GM23338 (cell line): Measurements from ENCODE around the gene SNAP91. TPM values are rescaled to one million over a fixed set of nuclear protein-coding genes. Genes with fewer than 3 reads are reported as not detected.

Experiments used
- CREB1 ChIP-seq: fragments of 250-450 bp; sonication (Bioruptor Pico); IDR thresholded peaks from 2 replicates; pipeline ENCODE4 v1.5.0; 2020; ENCODE audit warnings: low read depth, mild to moderate bottlenecking, moderate library complexity
- CTCF ChIP-seq, 2 experiments: fragments of 200-600 bp in 1 of 2; sonication (generic) in 1 of 2; conservative IDR thresholded peaks; 2 replicates each; pipeline versions ENCODE4 v1.5.1 to v1.6.1; 2016 to 2017; ENCODE audit warnings: antibody characterized with exemption in 2 of 2, low read depth in 2 of 2, mild to moderate bottlenecking in 2 of 2, moderate library complexity in 1 of 2
- ETS1 ChIP-seq: IDR thresholded peaks from 2 replicates; pipeline ENCODE4 v1.6.1; 2016; ENCODE audit warnings: antibody characterized with exemption
- EZH2phosphoT487 ChIP-seq: fragments of 200-600 bp; sonication (generic); IDR thresholded peaks from one replicate; pipeline ENCODE4 v1.8.1; 2018; ENCODE audit warnings: antibody characterized with exemption; ENCODE audit not compliant: unreplicated experiment
- JUNB ChIP-seq: IDR thresholded peaks from one replicate; pipeline ENCODE4 v1.6.1; 2016; ENCODE audit warnings: antibody characterized with exemption; ENCODE audit not compliant: unreplicated experiment
- STAT1 ChIP-seq: IDR thresholded peaks from one replicate; pipeline ENCODE4 v1.6.1; 2016; ENCODE audit warnings: antibody characterized with exemption; ENCODE audit not compliant: unreplicated experiment
- polyA plus RNA-seq: library from polyadenylated mRNA; unstranded; fragments of >200 nt; fragmentation: Nextera tagmentation; extraction: Ambion mirVana; gene quantifications from 2 replicates; pipeline ENCODE4 v1.2.1, GENCODE V29; 2016
- total RNA-seq: library from RNA; depleted of rRNA; stranded (reverse); fragments of >200 nt; shearing (Covaris generic); gene quantifications from 2 replicates; pipeline ENCODE4 v1.2.3, GENCODE V29; 2014
- TF ChIP-seq, protein P1 (sequence below): fragments of 250-450 bp; sonication (Bioruptor Pico); IDR thresholded peaks from 2 replicates; pipeline ENCODE4 v1.5.0; 2020; ENCODE audit warnings: mild to moderate bottlenecking, moderate library complexity

Gene SNAP91
- total and polyA plus RNA-seq, 2 experiments from 2014 or later: 0.83 to 1.2 TPM

- TF ChIP-seq, protein P1, sequence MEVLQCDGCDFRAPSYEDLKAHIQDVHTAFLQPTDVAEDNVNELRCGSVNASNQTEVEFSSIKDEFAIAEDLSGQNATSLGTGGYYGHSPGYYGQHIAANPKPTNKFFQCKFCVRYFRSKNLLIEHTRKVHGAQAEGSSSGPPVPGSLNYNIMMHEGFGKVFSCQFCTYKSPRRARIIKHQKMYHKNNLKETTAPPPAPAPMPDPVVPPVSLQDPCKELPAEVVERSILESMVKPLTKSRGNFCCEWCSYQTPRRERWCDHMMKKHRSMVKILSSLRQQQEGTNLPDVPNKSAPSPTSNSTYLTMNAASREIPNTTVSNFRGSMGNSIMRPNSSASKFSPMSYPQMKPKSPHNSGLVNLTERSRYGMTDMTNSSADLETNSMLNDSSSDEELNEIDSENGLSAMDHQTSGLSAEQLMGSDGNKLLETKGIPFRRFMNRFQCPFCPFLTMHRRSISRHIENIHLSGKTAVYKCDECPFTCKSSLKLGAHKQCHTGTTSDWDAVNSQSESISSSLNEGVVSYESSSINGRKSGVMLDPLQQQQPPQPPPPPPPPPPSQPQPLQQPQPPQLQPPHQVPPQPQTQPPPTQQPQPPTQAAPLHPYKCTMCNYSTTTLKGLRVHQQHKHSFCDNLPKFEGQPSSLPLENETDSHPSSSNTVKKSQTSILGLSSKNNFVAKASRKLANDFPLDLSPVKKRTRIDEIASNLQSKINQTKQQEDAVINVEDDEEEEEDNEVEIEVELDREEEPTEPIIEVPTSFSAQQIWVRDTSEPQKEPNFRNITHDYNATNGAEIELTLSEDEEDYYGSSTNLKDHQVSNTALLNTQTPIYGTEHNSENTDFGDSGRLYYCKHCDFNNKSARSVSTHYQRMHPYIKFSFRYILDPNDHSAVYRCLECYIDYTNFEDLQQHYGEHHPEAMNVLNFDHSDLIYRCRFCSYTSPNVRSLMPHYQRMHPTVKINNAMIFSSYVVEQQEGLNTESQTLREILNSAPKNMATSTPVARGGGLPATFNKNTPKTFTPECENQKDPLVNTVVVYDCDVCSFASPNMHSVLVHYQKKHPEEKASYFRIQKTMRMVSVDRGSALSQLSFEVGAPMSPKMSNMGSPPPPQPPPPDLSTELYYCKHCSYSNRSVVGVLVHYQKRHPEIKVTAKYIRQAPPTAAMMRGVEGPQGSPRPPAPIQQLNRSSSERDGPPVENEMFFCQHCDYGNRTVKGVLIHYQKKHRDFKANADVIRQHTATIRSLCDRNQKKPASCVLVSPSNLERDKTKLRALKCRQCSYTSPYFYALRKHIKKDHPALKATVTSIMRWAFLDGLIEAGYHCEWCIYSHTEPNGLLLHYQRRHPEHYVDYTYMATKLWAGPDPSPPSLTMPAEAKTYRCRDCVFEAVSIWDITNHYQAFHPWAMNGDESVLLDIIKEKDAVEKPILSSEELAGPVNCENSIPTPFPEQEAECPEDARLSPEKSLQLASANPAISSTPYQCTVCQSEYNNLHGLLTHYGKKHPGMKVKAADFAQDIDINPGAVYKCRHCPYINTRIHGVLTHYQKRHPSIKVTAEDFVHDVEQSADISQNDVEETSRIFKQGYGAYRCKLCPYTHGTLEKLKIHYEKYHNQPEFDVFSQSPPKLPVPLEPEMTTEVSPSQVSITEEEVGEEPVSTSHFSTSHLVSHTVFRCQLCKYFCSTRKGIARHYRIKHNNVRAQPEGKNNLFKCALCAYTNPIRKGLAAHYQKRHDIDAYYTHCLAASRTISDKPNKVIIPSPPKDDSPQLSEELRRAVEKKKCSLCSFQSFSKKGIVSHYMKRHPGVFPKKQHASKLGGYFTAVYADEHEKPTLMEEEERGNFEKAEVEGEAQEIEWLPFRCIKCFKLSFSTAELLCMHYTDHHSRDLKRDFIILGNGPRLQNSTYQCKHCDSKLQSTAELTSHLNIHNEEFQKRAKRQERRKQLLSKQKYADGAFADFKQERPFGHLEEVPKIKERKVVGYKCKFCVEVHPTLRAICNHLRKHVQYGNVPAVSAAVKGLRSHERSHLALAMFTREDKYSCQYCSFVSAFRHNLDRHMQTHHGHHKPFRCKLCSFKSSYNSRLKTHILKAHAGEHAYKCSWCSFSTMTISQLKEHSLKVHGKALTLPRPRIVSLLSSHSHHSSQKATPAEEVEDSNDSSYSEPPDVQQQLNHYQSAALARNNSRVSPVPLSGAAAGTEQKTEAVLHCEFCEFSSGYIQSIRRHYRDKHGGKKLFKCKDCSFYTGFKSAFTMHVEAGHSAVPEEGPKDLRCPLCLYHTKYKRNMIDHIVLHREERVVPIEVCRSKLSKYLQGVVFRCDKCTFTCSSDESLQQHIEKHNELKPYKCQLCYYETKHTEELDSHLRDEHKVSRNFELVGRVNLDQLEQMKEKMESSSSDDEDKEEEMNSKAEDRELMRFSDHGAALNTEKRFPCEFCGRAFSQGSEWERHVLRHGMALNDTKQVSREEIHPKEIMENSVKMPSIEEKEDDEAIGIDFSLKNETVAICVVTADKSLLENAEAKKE (CRISPR knock-in tag): no peak
- TF ChIP-seq ETS1 (no peak), CREB1 (CRISPR knock-in tag) (no peak), CTCF (conservative IDR thresholded peaks at IDR 0.05; ENCODE audit: low read depth in 2 of 2) (no peak), EZH2phosphoT487 (no peak), JUNB (no peak), STAT1 (no peak)
Measured at GRCh38 chr6:83594941-83595340, 114.0 kb downstream of the SNAP91 start (continued).
